Prostate gland (tissue), 2 donors: ENCODE results near the gene TIE1.

ENCODE experiments used
- POLR2A ChIP-seq: fragments of 450-650 bp; IDR thresholded peaks from one replicate; pipeline ENCODE4 v1.6.1; 2016; ENCODE audit warnings: antibody characterized with exemption, mild to moderate bottlenecking
- POLR2AphosphoS5 ChIP-seq: sonication (generic); formaldehyde crosslinking; IDR thresholded peaks from one replicate; pipeline ENCODE4 v1.6.1; 2017; ENCODE audit warnings: antibody characterized with exemption
- TF ChIP-seq, protein P1 (sequence below), 4 experiments: fragments of 200-600 bp in 2 of 4; fragments of 450-650 bp in 2 of 4; sonication (generic) in 2 of 4; IDR thresholded peaks; 1 replicate in 3 of 4; 2 replicates in 1 of 4; pipeline ENCODE4 v1.5.1; 2016 to 2019; ENCODE audit warnings: antibody characterized with exemption in 4 of 4, mild to moderate bottlenecking in 2 of 4, moderate library complexity in 2 of 4

- TF ChIP-seq POLR2AphosphoS5: no peak
- TF ChIP-seq POLR2A: no peak
- TF ChIP-seq, protein P1, sequence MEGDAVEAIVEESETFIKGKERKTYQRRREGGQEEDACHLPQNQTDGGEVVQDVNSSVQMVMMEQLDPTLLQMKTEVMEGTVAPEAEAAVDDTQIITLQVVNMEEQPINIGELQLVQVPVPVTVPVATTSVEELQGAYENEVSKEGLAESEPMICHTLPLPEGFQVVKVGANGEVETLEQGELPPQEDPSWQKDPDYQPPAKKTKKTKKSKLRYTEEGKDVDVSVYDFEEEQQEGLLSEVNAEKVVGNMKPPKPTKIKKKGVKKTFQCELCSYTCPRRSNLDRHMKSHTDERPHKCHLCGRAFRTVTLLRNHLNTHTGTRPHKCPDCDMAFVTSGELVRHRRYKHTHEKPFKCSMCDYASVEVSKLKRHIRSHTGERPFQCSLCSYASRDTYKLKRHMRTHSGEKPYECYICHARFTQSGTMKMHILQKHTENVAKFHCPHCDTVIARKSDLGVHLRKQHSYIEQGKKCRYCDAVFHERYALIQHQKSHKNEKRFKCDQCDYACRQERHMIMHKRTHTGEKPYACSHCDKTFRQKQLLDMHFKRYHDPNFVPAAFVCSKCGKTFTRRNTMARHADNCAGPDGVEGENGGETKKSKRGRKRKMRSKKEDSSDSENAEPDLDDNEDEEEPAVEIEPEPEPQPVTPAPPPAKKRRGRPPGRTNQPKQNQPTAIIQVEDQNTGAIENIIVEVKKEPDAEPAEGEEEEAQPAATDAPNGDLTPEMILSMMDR (IDR thresholded peaks at IDR 0.05): no peak
Measured at GRCh38 chr1:43267291-43267805, 33.4 kb upstream of the TIE1 start.
